Measurements from ENCODE around the gene BTBD16.
A peak's percentile ranks its signal among the peaks of the same experiment; 100 is the strongest.

Gene BTBD16

GRCh38 chr10:122276611-122277208 is 5.6 kb downstream of the BTBD16 start:
- no peak overlapping the region for H2AK5ac ChIP-seq (ENCODE audit: low read length)
- H3K23ac ChIP-seq (ENCODE audit: low read length): no peak overlapping the region
- peak; percentile 22 to 48 for DNase-seq
- no peak overlapping the region for H3K27ac ChIP-seq (ENCODE audit: low read depth, low read length)
- H2BK5ac ChIP-seq (ENCODE audit: low read depth, low read length, poor library complexity): no peak overlapping the region
- H3K9ac ChIP-seq (ENCODE audit: low read length): no peak overlapping the region
- H3K4me2 ChIP-seq (ENCODE audit: low read length): no peak overlapping the region
- no peak overlapping the region for H3K4me3 ChIP-seq (ENCODE audit: low read depth, low read length)
- H3K27me3 ChIP-seq (ENCODE audit: insufficient read depth, low read length): no peaks in the 10 kb centered on the region
- H2AFZ ChIP-seq (ENCODE audit: insufficient read depth, low read length, poor library complexity): no peak overlapping the region
- peaks cover 2% of the 10 kb centered on the region for H3K9me3 ChIP-seq (ENCODE audit: insufficient read depth, low read depth, low read length)
- no peak overlapping the region for H3K4ac ChIP-seq (ENCODE audit: low read depth, low read length)
- no peak overlapping the region for H4K91ac ChIP-seq (ENCODE audit: low read depth, low read length)
- no peak overlapping the region for H4K12ac ChIP-seq (ENCODE audit: low read depth, low read length)
- no peak overlapping the region for H2BK12ac ChIP-seq (ENCODE audit: low read length)
- H3K79me2 ChIP-seq (ENCODE audit: control insufficient read depth, insufficient read depth, low read length, poor library complexity): no peaks in the 10 kb centered on the region
- H4K8ac ChIP-seq (ENCODE audit: low read depth, low read length): no peak overlapping the region
- no peaks in the 10 kb centered on the region for H3K4me1 ChIP-seq (ENCODE audit: control insufficient read depth in 1 of 2, insufficient read depth in 2 of 2, low read length in 2 of 2)
- no peaks in the 10 kb centered on the region for H3K79me1 ChIP-seq (ENCODE audit: low read length)
- H3K36me3 ChIP-seq (ENCODE audit: control insufficient read depth in 1 of 2, insufficient read depth in 2 of 2, low read length in 2 of 2): no peaks in the 10 kb centered on the region
- WGBS (ENCODE audit: extremely low coverage, insufficient coverage, insufficient read length): no CpG with 5 or more reads among the region's 6 CpGs
- no peak overlapping the region for H3K18ac ChIP-seq (ENCODE audit: low read length)
- no peak overlapping the region for H2BK120ac ChIP-seq (ENCODE audit: insufficient read depth, low read length, poor library complexity)
- no peak overlapping the region for H3K14ac ChIP-seq (ENCODE audit: low read length)

GRCh38 chr10:122277526-122278136 is 6.5 kb downstream of the BTBD16 start:
- H4K91ac ChIP-seq (ENCODE audit: low read depth, low read length): no peak overlapping the region
- H2AK5ac ChIP-seq (ENCODE audit: low read length): no peak overlapping the region
- no peak overlapping the region for H2AFZ ChIP-seq (ENCODE audit: insufficient read depth, low read length, poor library complexity)
- no peak overlapping the region for H3K9ac ChIP-seq (ENCODE audit: low read length)
- H3K4ac ChIP-seq (ENCODE audit: low read depth, low read length): no peak overlapping the region
- H2BK12ac ChIP-seq (ENCODE audit: low read length): no peak overlapping the region
- no peak overlapping the region for H4K8ac ChIP-seq (ENCODE audit: low read depth, low read length)
- no peak overlapping the region for H2BK120ac ChIP-seq (ENCODE audit: insufficient read depth, low read length, poor library complexity)
- H3K4me1 ChIP-seq (ENCODE audit: control insufficient read depth in 1 of 2, insufficient read depth in 2 of 2, low read length in 2 of 2): no peaks in the 10 kb centered on the region
- H3K4me3 ChIP-seq (ENCODE audit: low read depth, low read length): no peak overlapping the region
- H3K14ac ChIP-seq (ENCODE audit: low read length): no peak overlapping the region
- H2BK5ac ChIP-seq (ENCODE audit: low read depth, low read length, poor library complexity): no peak overlapping the region
- H3K79me2 ChIP-seq (ENCODE audit: control insufficient read depth, insufficient read depth, low read length, poor library complexity): no peaks in the 10 kb centered on the region
- peak overlapping the region; percentile 58 for H3K23ac ChIP-seq (ENCODE audit: low read length)
- H3K27ac ChIP-seq (ENCODE audit: low read depth, low read length): no peak overlapping the region
- peaks cover 2% of the 10 kb centered on the region for H3K9me3 ChIP-seq (ENCODE audit: insufficient read depth, low read depth, low read length)
- WGBS (ENCODE audit: extremely low coverage, insufficient coverage, insufficient read length): no CpG with 5 or more reads among the region's 10 CpGs
- no peak overlapping the region for H4K12ac ChIP-seq (ENCODE audit: low read depth, low read length)
- no peaks in the 10 kb centered on the region for H3K27me3 ChIP-seq (ENCODE audit: insufficient read depth, low read length)
- H3K4me2 ChIP-seq (ENCODE audit: low read length): no peak overlapping the region
- no peak overlapping the region for H3K18ac ChIP-seq (ENCODE audit: low read length)
- no peak for DNase-seq
- H3K36me3 ChIP-seq (ENCODE audit: control insufficient read depth in 1 of 2, insufficient read depth in 2 of 2, low read length in 2 of 2): no peaks in the 10 kb centered on the region
- no peaks in the 10 kb centered on the region for H3K79me1 ChIP-seq (ENCODE audit: low read length)

- H4K91ac ChIP-seq (ENCODE audit: low read depth, low read length): no peak overlapping the region
- H3K27me3 ChIP-seq (ENCODE audit: insufficient read depth, low read length): no peaks in the 10 kb centered on the region
- no peak overlapping the region for H2AFZ ChIP-seq (ENCODE audit: insufficient read depth, low read length, poor library complexity)
- no peaks in the 10 kb centered on the region for H3K36me3 ChIP-seq (ENCODE audit: control insufficient read depth in 1 of 2, insufficient read depth in 2 of 2, low read length in 2 of 2)
- no peak overlapping the region for H2AK5ac ChIP-seq (ENCODE audit: low read length)
- H3K18ac ChIP-seq (ENCODE audit: low read length): no peak overlapping the region
- H3K79me1 ChIP-seq (ENCODE audit: low read length): no peaks in the 10 kb centered on the region
- H3K79me2 ChIP-seq (ENCODE audit: control insufficient read depth, insufficient read depth, low read length, poor library complexity): no peaks in the 10 kb centered on the region
- no peak overlapping the region for H3K4me3 ChIP-seq (ENCODE audit: low read depth, low read length)
- H3K14ac ChIP-seq (ENCODE audit: low read length): no peak overlapping the region
- H4K8ac ChIP-seq (ENCODE audit: low read depth, low read length): no peak overlapping the region
- no peak overlapping the region for H2BK120ac ChIP-seq (ENCODE audit: insufficient read depth, low read length, poor library complexity)
- H2BK12ac ChIP-seq (ENCODE audit: low read length): no peak overlapping the region
- peaks cover 2% of the 10 kb centered on the region for H3K9me3 ChIP-seq (ENCODE audit: insufficient read depth, low read depth, low read length)
- no peak overlapping the region for H3K4ac ChIP-seq (ENCODE audit: low read depth, low read length)
- no CpG with 5 or more reads among the region's 9 CpGs for WGBS (ENCODE audit: extremely low coverage, insufficient coverage, insufficient read length)
- H3K4me2 ChIP-seq (ENCODE audit: low read length): no peak overlapping the region
- DNase-seq: peak; percentile 53 to 82
- no peak overlapping the region for H3K23ac ChIP-seq (ENCODE audit: low read length)
- no peak overlapping the region for H4K12ac ChIP-seq (ENCODE audit: low read depth, low read length)
- no peak overlapping the region for H2BK5ac ChIP-seq (ENCODE audit: low read depth, low read length, poor library complexity)
- H3K4me1 ChIP-seq (ENCODE audit: control insufficient read depth in 1 of 2, insufficient read depth in 2 of 2, low read length in 2 of 2): no peaks in the 10 kb centered on the region
- no peak overlapping the region for H3K27ac ChIP-seq (ENCODE audit: low read depth, low read length)
- no peak overlapping the region for H3K9ac ChIP-seq (ENCODE audit: low read length)
Observed at GRCh38 chr10:122279725-122280141, 8.6 kb downstream of the BTBD16 start.

GRCh38 chr10:122280156-122280555 is 9.1 kb downstream of the BTBD16 start:
- Histone ChIP-seq H2BK5ac (ENCODE audit: low read depth, low read length, poor library complexity) (no peak overlapping the region), H2BK12ac (ENCODE audit: low read length) (no peak overlapping the region), H4K12ac (ENCODE audit: low read depth, low read length) (no peak overlapping the region), H2AFZ (ENCODE audit: insufficient read depth, low read length, poor library complexity) (no peak overlapping the region), H3K4me1 (ENCODE audit: control insufficient read depth in 1 of 2, insufficient read depth in 2 of 2, low read length in 2 of 2) (no peaks in the 10 kb centered on the region), H4K91ac (ENCODE audit: low read depth, low read length) (no peak overlapping the region), H3K36me3 (ENCODE audit: control insufficient read depth in 1 of 2, insufficient read depth in 2 of 2, low read length in 2 of 2) (no peaks in the 10 kb centered on the region), H3K79me1 (ENCODE audit: low read length) (no peaks in the 10 kb centered on the region), H2BK120ac (ENCODE audit: insufficient read depth, low read length, poor library complexity) (no peak overlapping the region), H3K9ac (ENCODE audit: low read length) (no peak overlapping the region), H3K4me2 (ENCODE audit: low read length) (no peak overlapping the region), H3K27ac (ENCODE audit: low read depth, low read length) (no peak overlapping the region), H2AK5ac (ENCODE audit: low read length) (no peak overlapping the region), H3K27me3 (ENCODE audit: insufficient read depth, low read length) (no peaks in the 10 kb centered on the region), H3K14ac (ENCODE audit: low read length) (no peak overlapping the region), H3K9me3 (ENCODE audit: insufficient read depth, low read depth, low read length) (peaks cover 2% of the 10 kb centered on the region), H3K4ac (ENCODE audit: low read depth, low read length) (no peak overlapping the region), H3K4me3 (ENCODE audit: low read depth, low read length) (peak overlapping the region; percentile 21), H3K18ac (ENCODE audit: low read length) (no peak overlapping the region), H4K8ac (ENCODE audit: low read depth, low read length) (no peak overlapping the region), H3K23ac (ENCODE audit: low read length) (no peak overlapping the region), H3K79me2 (ENCODE audit: control insufficient read depth, insufficient read depth, low read length, poor library complexity) (no peaks in the 10 kb centered on the region)
- no peak for DNase-seq
- WGBS (ENCODE audit: extremely low coverage, insufficient coverage, insufficient read length): no CpG with 5 or more reads among the region's 7 CpGs

All from trophoblast cell (in vitro differentiated cells and primary cell).